HEK293 (cell line): Measurements from ENCODE around the gene ZNHIT2.

Experiments
- CTCF ChIP-seq: fragments of 450-650 bp; formaldehyde crosslinking; IDR thresholded peaks from 2 replicates; pipeline ENCODE4 v1.5.1; 2016; ENCODE audit warnings: missing biosample characterization, missing genetic modification characterization
- PATZ1 ChIP-seq: fragments of 450-650 bp; formaldehyde crosslinking; IDR thresholded peaks from 2 replicates; pipeline ENCODE4 v1.5.1; 2016; ENCODE audit warnings: missing biosample characterization, missing genetic modification characterization
- SCRT2 ChIP-seq: fragments of 450-650 bp; formaldehyde crosslinking; IDR thresholded peaks from 2 replicates; pipeline ENCODE4 v1.5.1; 2016; ENCODE audit warnings: missing biosample characterization, missing genetic modification characterization
- ZBTB11 ChIP-seq: fragments of 450-650 bp; formaldehyde crosslinking; conservative IDR thresholded peaks from 2 replicates; pipeline ENCODE4 v1.5.1; 2016; ENCODE audit warnings: low read depth, missing biosample characterization, missing genetic modification characterization
- ZNF624 ChIP-seq: fragments of 450-650 bp; formaldehyde crosslinking; IDR thresholded peaks from 2 replicates; pipeline ENCODE4 v1.5.1; 2017; ENCODE audit warnings: missing biosample characterization, missing genetic modification characterization
- ZNF776 ChIP-seq: fragments of 450-650 bp; formaldehyde crosslinking; IDR thresholded peaks from 2 replicates; pipeline ENCODE4 v1.5.0; 2017; ENCODE audit warnings: missing biosample characterization, missing genetic modification characterization, borderline replicate concordance
- ZSCAN30 ChIP-seq: fragments of 450-650 bp; IDR thresholded peaks from 2 replicates; pipeline ENCODE4 v1.5.1; 2018; ENCODE audit warnings: missing biosample characterization, mild to moderate bottlenecking, missing genetic modification characterization, moderate library complexity
- TF ChIP-seq, protein P1 (sequence below): fragments of 450-650 bp; formaldehyde crosslinking; IDR thresholded peaks from 2 replicates; pipeline ENCODE4 v1.5.1; 2016; ENCODE audit warnings: missing biosample characterization, missing genetic modification characterization

DNA sequence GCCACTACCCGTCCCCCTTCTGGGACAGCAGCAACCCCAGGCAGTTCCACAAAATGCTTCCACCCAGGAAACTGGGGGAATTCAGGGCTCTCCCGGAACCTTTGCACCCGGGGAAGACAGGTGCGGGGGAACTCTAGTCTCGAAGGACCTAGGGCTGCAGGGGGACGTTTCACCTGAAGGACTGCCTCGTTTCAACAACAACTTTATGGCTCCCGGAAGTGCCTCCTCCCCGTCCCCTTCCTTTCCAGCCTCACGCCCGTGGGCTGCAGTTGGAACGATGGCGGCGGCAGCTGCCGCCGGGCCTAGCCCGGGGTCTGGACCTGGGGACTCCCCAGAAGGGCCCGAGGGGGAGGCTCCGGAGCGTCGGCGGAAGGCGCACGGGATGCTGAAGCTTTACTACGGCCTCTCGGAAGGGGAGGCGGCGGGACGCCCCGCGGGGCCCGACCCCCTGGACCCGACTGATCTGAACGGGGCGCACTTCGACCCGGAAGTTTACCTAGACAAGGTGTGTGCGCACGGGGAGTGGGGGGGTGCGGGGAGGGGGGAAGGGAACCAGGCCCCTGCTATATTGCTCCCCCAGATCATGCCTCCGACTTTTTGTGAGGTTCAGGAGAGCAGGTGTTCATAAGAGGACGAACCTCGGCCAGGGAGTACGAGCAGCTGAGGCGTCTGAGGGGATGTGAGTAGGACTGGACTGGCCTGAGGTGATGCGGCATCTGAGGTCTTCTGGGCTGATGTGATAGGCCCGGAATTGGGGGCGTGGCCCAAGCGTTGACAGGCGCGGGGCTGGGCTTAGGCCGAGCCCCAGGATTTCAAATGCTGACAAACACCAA, 21.3 kb downstream of the ZNHIT2 start, which contains the start of gene VPS51:
- TF ChIP-seq, protein P1, sequence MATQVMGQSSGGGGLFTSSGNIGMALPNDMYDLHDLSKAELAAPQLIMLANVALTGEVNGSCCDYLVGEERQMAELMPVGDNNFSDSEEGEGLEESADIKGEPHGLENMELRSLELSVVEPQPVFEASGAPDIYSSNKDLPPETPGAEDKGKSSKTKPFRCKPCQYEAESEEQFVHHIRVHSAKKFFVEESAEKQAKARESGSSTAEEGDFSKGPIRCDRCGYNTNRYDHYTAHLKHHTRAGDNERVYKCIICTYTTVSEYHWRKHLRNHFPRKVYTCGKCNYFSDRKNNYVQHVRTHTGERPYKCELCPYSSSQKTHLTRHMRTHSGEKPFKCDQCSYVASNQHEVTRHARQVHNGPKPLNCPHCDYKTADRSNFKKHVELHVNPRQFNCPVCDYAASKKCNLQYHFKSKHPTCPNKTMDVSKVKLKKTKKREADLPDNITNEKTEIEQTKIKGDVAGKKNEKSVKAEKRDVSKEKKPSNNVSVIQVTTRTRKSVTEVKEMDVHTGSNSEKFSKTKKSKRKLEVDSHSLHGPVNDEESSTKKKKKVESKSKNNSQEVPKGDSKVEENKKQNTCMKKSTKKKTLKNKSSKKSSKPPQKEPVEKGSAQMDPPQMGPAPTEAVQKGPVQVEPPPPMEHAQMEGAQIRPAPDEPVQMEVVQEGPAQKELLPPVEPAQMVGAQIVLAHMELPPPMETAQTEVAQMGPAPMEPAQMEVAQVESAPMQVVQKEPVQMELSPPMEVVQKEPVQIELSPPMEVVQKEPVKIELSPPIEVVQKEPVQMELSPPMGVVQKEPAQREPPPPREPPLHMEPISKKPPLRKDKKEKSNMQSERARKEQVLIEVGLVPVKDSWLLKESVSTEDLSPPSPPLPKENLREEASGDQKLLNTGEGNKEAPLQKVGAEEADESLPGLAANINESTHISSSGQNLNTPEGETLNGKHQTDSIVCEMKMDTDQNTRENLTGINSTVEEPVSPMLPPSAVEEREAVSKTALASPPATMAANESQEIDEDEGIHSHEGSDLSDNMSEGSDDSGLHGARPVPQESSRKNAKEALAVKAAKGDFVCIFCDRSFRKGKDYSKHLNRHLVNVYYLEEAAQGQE (tag by site-specific recombination): peak; percentile 49; the same call in 1 of the 2 replicates
- TF ChIP-seq CTCF (tag by site-specific recombination) (no peak), ZNF624 (0 out of 2 replicates have a peak, but pooled peaks have one; percentile 63), PATZ1 (tag by site-specific recombination) (peak; percentile 73), ZBTB11 (tag by site-specific recombination) (peak; percentile 100), ZNF776 (tag by site-specific recombination) (no peak), ZSCAN30 (tag by site-specific recombination) (peak; percentile 99), SCRT2 (tag by site-specific recombination) (0 out of 2 replicates have a peak, but pooled peaks have one; percentile 39)
